Erythroblast (primary cell): Measurements from ENCODE around the gene CCR7.

Experiments used
- GATA1 ChIP-seq: IDR thresholded peaks from 2 replicates; pipeline ENCODE4 v1.6.1; 2011; ENCODE audit warnings: low read depth, mild to moderate bottlenecking, control low read depth, low read length, moderate library complexity
- POLR2A ChIP-seq: IDR thresholded peaks from 2 replicates; pipeline ENCODE4 v1.6.1; 2011; ENCODE audit warnings: mild to moderate bottlenecking, low read length

GRCh38 chr17:40530531-40530994, 34.7 kb downstream of the CCR7 start:
- no peak for TF ChIP-seq POLR2A
- TF ChIP-seq GATA1, result no peak
